H9 (cell line): ENCODE results near the gene LCMT2. TPM values are rescaled to one million over a fixed set of nuclear protein-coding genes. Genes with fewer than 3 reads are reported as not detected.

ENCODE experiments used
- DNase-seq: peaks from one replicate; pipeline ENCODE4 v3.0.0-alpha.2; 2017
- H2AFZ ChIP-seq: one replicate; pipeline ENCODE4 v1.6.1; 2013; ENCODE audit warnings: mild to moderate bottlenecking, low read length, control low read depth, moderate library complexity
- H2AK5ac ChIP-seq: 2 replicates; pipeline ENCODE4 v1.6.1; 2013; ENCODE audit warnings: low read length, control low read depth, mixed read lengths; ENCODE audit not compliant: insufficient read length
- H2BK120ac ChIP-seq: one replicate; pipeline ENCODE4 v1.6.1; 2013; ENCODE audit warnings: low read depth, mild to moderate bottlenecking, low read length, control low read depth, inconsistent platforms; ENCODE audit not compliant: poor library complexity, severe bottlenecking
- H2BK12ac ChIP-seq: 2 replicates; pipeline ENCODE4 v1.6.1; 2013; ENCODE audit warnings: low read length, control low read depth, mixed read lengths, low read depth; ENCODE audit not compliant: insufficient read length
- H2BK15ac ChIP-seq: 2 replicates; pipeline ENCODE4 v1.6.1; 2013; ENCODE audit warnings: low read depth, low read length, control low read depth
- H2BK20ac ChIP-seq: one replicate; pipeline ENCODE4 v1.6.1; 2013; ENCODE audit warnings: low read depth, mild to moderate bottlenecking, low read length, control low read depth, inconsistent platforms; ENCODE audit not compliant: poor library complexity, severe bottlenecking
- H2BK5ac ChIP-seq: 2 replicates; pipeline ENCODE4 v1.6.1; 2013; ENCODE audit warnings: low read length, control low read depth, mixed read lengths; ENCODE audit not compliant: insufficient read length
- H3K14ac ChIP-seq: 2 replicates; pipeline ENCODE4 v1.6.1; 2013; ENCODE audit warnings: low read length, control low read depth; ENCODE audit not compliant: insufficient read depth
- H3K18ac ChIP-seq: 2 replicates; pipeline ENCODE4 v1.6.1; 2013; ENCODE audit warnings: low read depth, mild to moderate bottlenecking, mixed read lengths, low read length, control low read depth; ENCODE audit not compliant: insufficient read length
- H3K23ac ChIP-seq: 2 replicates; pipeline ENCODE4 v1.6.1; 2013; ENCODE audit warnings: low read length, control low read depth, mixed read lengths, low read depth; ENCODE audit not compliant: insufficient read length
- H3K23me2 ChIP-seq: 2 replicates; pipeline ENCODE4 v1.6.1; 2013; ENCODE audit warnings: low read depth, mild to moderate bottlenecking, mixed read lengths, low read length, control low read depth; ENCODE audit not compliant: insufficient read length, poor library complexity, severe bottlenecking
- H3K27ac ChIP-seq: 2 replicates; pipeline ENCODE4 v1.5.1; 2013; ENCODE audit warnings: low read length, control low read depth, mixed read lengths, low read depth; ENCODE audit not compliant: insufficient read length
- H3K27me3 ChIP-seq: 2 replicates; pipeline ENCODE4 v1.6.1; 2013; ENCODE audit warnings: low read length, control low read depth, inconsistent platforms; ENCODE audit not compliant: insufficient read depth
- H3K4ac ChIP-seq: 2 replicates; pipeline ENCODE4 v1.6.1; 2013; ENCODE audit warnings: low read depth, mild to moderate bottlenecking, control low read depth, inconsistent platforms, low read length, moderate library complexity
- H3K4me1 ChIP-seq: 2 replicates; pipeline ENCODE4 v1.6.1; 2013; ENCODE audit warnings: low read length, control low read depth, inconsistent platforms; ENCODE audit not compliant: insufficient read depth
- H3K4me2 ChIP-seq: 2 replicates; pipeline ENCODE4 v1.6.1; 2013; ENCODE audit warnings: low read length, control low read depth, mixed read lengths; ENCODE audit not compliant: insufficient read length, insufficient read depth
- H3K56ac ChIP-seq: 2 replicates; pipeline ENCODE4 v1.6.1; 2013; ENCODE audit warnings: low read depth, mild to moderate bottlenecking, mixed read lengths, low read length, control low read depth; ENCODE audit not compliant: insufficient read length
- H3K79me1 ChIP-seq: 2 replicates; pipeline ENCODE4 v1.6.1; 2013; ENCODE audit warnings: low read depth, mild to moderate bottlenecking, moderate library complexity, low read length, control low read depth, inconsistent platforms; ENCODE audit not compliant: insufficient read depth, poor library complexity, severe bottlenecking
- H3K79me2 ChIP-seq: 2 replicates; pipeline ENCODE4 v1.6.1; 2013; ENCODE audit warnings: low read length, control low read depth, inconsistent platforms; ENCODE audit not compliant: insufficient read depth
- H3K9ac ChIP-seq: 2 replicates; pipeline ENCODE4 v1.6.1; 2013; ENCODE audit warnings: low read length, control low read depth, mixed read lengths; ENCODE audit not compliant: insufficient read length; ENCODE audit errors: extremely low read depth
- H3K9me3 ChIP-seq: one replicate; pipeline ENCODE4 v1.6.1; 2013; ENCODE audit warnings: low read depth, low read length, inconsistent platforms; ENCODE audit not compliant: control insufficient read depth
- H3T11ph ChIP-seq: one replicate; pipeline ENCODE4 v1.6.1; 2013; ENCODE audit warnings: mild to moderate bottlenecking, low read length, control low read depth, inconsistent platforms
- H4K20me1 ChIP-seq: one replicate; pipeline ENCODE4 v1.6.1; 2013; ENCODE audit not compliant: control insufficient read depth, insufficient read length, insufficient read depth
- H4K5ac ChIP-seq: 2 replicates; pipeline ENCODE4 v1.6.1; 2013; ENCODE audit warnings: low read depth, mild to moderate bottlenecking, mixed read lengths, low read length, control low read depth; ENCODE audit not compliant: insufficient read length
- H4K8ac ChIP-seq: replicated peaks from 2 replicates; pipeline ENCODE4 v1.6.1; 2013; ENCODE audit warnings: low read length, control low read depth, mixed read lengths, low read depth; ENCODE audit not compliant: insufficient read length
- H4K91ac ChIP-seq: 2 replicates; pipeline ENCODE4 v1.6.1; 2013; ENCODE audit warnings: low read depth, mild to moderate bottlenecking, moderate library complexity, mixed read lengths, low read length, control low read depth; ENCODE audit not compliant: insufficient read length
- H3K27ac Mint-ChIP-seq, 3 experiments: 2 replicates in 2 of 3; 3 replicates in 1 of 3; pipeline ENCODE4 v1.8.0; 2020 to 2021; ENCODE audit warnings: mixed read lengths in 3 of 3, mild to moderate bottlenecking in 1 of 3, moderate library complexity in 1 of 3
- H3K27me3 Mint-ChIP-seq: 2 replicates; pipeline ENCODE4 v1.8.0; 2021; ENCODE audit warnings: low read depth, mild to moderate bottlenecking, moderate library complexity, mixed read lengths
- H3K36me3 Mint-ChIP-seq, 3 experiments: 2 replicates in 2 of 3; 3 replicates in 1 of 3; pipeline ENCODE4 v1.8.0; 2020 to 2021; ENCODE audit warnings: low read depth in 3 of 3, mixed read lengths in 3 of 3; ENCODE audit not compliant: insufficient read depth in 1 of 3
- H3K4me1 Mint-ChIP-seq, 2 experiments: 2 replicates each; pipeline ENCODE4 v1.8.0; 2020; ENCODE audit warnings: mixed read lengths in 2 of 2
- H3K4me3 Mint-ChIP-seq, 2 experiments: 2 replicates in 1 of 2; 3 replicates in 1 of 2; pipeline ENCODE4 v1.8.0; 2020 to 2021; ENCODE audit warnings: mild to moderate bottlenecking in 2 of 2, mixed read lengths in 2 of 2, moderate library complexity in 1 of 2
- H3K9me3 Mint-ChIP-seq, 2 experiments: 2 replicates in 1 of 2; 3 replicates in 1 of 2; pipeline ENCODE4 v1.8.0; 2020; ENCODE audit warnings: mild to moderate bottlenecking in 2 of 2, mixed read lengths in 2 of 2, moderate library complexity in 1 of 2
- CTCF ChIP-seq: fragments of 200-600 bp; sonication (generic); conservative IDR thresholded peaks from 3 replicates; pipeline ENCODE4 v1.8.0; 2021; ENCODE audit warnings: antibody characterized with exemption, mild to moderate bottlenecking
- WGBS: extraction: QIAGEN DNeasy Blood & Tissue Kit; methylation state at CpG from one replicate; pipeline ENCODE4 v1.1.7; 2013; ENCODE audit warnings: missing lambda C conversion rate, low lambda C conversion rate, mixed read lengths; ENCODE audit not compliant: insufficient read length; ENCODE audit errors: extremely low coverage; 5-methylcytosine and 5-hydroxymethylcytosine counted together
- total RNA-seq: library from RNA; stranded (reverse); gene quantifications from 2 replicates; pipeline ENCODE4 v1.2.1, GENCODE V29; 2021

Gene LCMT2
- total RNA-seq, 1 experiment from 2014 or later, result 16.5 TPM

- Histone ChIP-seq H3K27ac (no peak overlapping the region), H3K18ac (no peak overlapping the region), H3K27me3 (no peaks in the 10 kb centered on the region), H2BK12ac (no peak overlapping the region), H2BK5ac (no peak overlapping the region), H3K56ac (no peak overlapping the region), H3K9ac (no peak overlapping the region), H4K8ac (no peak overlapping the region), H3K9me3 (no peaks in the 10 kb centered on the region), H3K79me1 (no peaks in the 10 kb centered on the region), H2AFZ (no peak overlapping the region), H3K4me1 (no peaks in the 10 kb centered on the region), H2BK120ac (no peak overlapping the region), H2BK15ac (no peak overlapping the region), H2AK5ac (no peak overlapping the region), H3K23me2 (no peaks in the 10 kb centered on the region), H2BK20ac (no peak overlapping the region), H3K79me2 (no peaks in the 10 kb centered on the region), H4K91ac (no peak overlapping the region), H4K5ac (no peak overlapping the region), H3K23ac (no peak overlapping the region), H3K4me2 (no peak overlapping the region), H4K20me1 (no peaks in the 10 kb centered on the region), H3T11ph (no peak overlapping the region), H3K4ac (no peak overlapping the region), H3K14ac (no peak overlapping the region)
- no peak for DNase-seq
- TF ChIP-seq CTCF, result no peak
- Mint-ChIP-seq H3K27me3 (peaks cover 3% of the 10 kb centered on the region; the same call in 1 of the 2 replicates), H3K4me3 (no peak overlapping the region), H3K27ac (no peak overlapping the region), H3K9me3 (no peaks in the 10 kb centered on the region), H3K36me3 (no peaks in the 10 kb centered on the region), H3K4me1 (peaks cover 0 to 10% of the 10 kb centered on the region in 2 experiments; a peak in 2 of 4 replicates)
- WGBS, result no CpG with 5 or more reads among the region's 7 CpGs
These were observed 50.9 kb downstream of the LCMT2 start for GRCh38 chr15:43279496-43279895.
